SK-N-SH (cell line): ENCODE results near the gene PSAP. TPM values are rescaled to one million over a fixed set of nuclear protein-coding genes. Genes with fewer than 3 reads are reported as not detected.

Source experiments
- CTCF ChIA-PET: fragments of 300-600, 350-600 bp; formaldehyde crosslinking; extraction: SDS; loops from one replicate; lab custom pipeline; 2021; lab: Yijun Ruan, JAX
- POLR2A ChIA-PET: fragments of 350-600 bp; sonication (Branson Sonifier 250); formaldehyde crosslinking; extraction: SDS; loops from one replicate; lab custom pipeline; 2020; ENCODE audit warnings: antibody characterized with exemption, inconsistent platforms; lab: Yijun Ruan, JAX
- DNase-seq: peaks from one replicate; pipeline ENCODE4 v3.0.0; 2012
- H2AFZ ChIP-seq: fragments of 200-600 bp; sonication (generic); 2 replicates; pipeline ENCODE4 v1.8.1; 2016; ENCODE audit warnings: antibody characterized with exemption, mild to moderate bottlenecking, low read depth
- H3F3A ChIP-seq: fragments of 200-600 bp; sonication (generic); replicated peaks from 2 replicates; pipeline ENCODE3; 2016; ENCODE audit warnings: antibody characterized with exemption, mild to moderate bottlenecking; ENCODE audit not compliant: insufficient read depth
- H3K27ac ChIP-seq, 2 experiments: fragments of 200-500 bp in 1 of 2; fragments of 200-600 bp in 1 of 2; sonication (Bioruptor generic) in 1 of 2; sonication (generic), shearing (Covaris generic) in 1 of 2; 2 replicates each; pipeline versions ENCODE4 v1.5.1 to v1.6.1; 2014 to 2016; ENCODE audit warnings: low read depth in 2 of 2, inconsistent platforms in 1 of 2, low read length in 1 of 2, mild to moderate bottlenecking in 1 of 2, mixed read lengths in 1 of 2
- H3K27me3 ChIP-seq: fragments of 200-600 bp; sonication (generic), shearing (Covaris generic); 2 replicates; pipeline ENCODE4 v1.6.1; 2016; ENCODE audit warnings: mixed run types; ENCODE audit not compliant: insufficient read depth
- H3K36me3 ChIP-seq, 2 experiments: fragments of 200-500 bp in 1 of 2; fragments of 200-600 bp in 1 of 2; sonication (Bioruptor generic) in 1 of 2; sonication (generic) in 1 of 2; replicated peaks in 1 of 2; 2 replicates each; pipeline versions ENCODE3 to v1.5.1; 2014 to 2016; ENCODE audit warnings: low read length in 1 of 2, mild to moderate bottlenecking in 1 of 2; ENCODE audit not compliant: insufficient read depth in 2 of 2, control insufficient read depth in 1 of 2
- H3K4me1 ChIP-seq, 2 experiments: fragments of 200-500 bp in 1 of 2; fragments of 200-600 bp in 1 of 2; sonication (Bioruptor generic) in 1 of 2; sonication (generic), shearing (Covaris generic) in 1 of 2; 2 replicates each; pipeline versions ENCODE4 v1.5.1 to v1.6.1; 2014 to 2016; ENCODE audit warnings: low read depth in 1 of 2, low read length in 1 of 2, mixed run types in 1 of 2; ENCODE audit not compliant: insufficient read depth in 2 of 2, control insufficient read depth in 1 of 2
- H3K4me2 ChIP-seq: fragments of 200-600 bp; sonication (generic), shearing (Covaris generic); 2 replicates; pipeline ENCODE4 v1.6.1; 2017; ENCODE audit warnings: mixed run types
- H3K4me3 ChIP-seq, 2 experiments: fragments of 200-500 bp in 1 of 2; fragments of 200-600 bp in 1 of 2; sonication (Bioruptor generic) in 1 of 2; sonication (generic), shearing (Covaris generic) in 1 of 2; 2 replicates each; pipeline versions ENCODE4 v1.5.1 to v1.8.1; 2014 to 2016; ENCODE audit warnings: low read depth in 2 of 2, inconsistent platforms in 1 of 2, low read length in 1 of 2, mild to moderate bottlenecking in 1 of 2, mixed read lengths in 1 of 2, moderate library complexity in 1 of 2
- H3K79me2 ChIP-seq: fragments of 200-600 bp; sonication (generic); 2 replicates; pipeline ENCODE4 v1.8.1; 2017; ENCODE audit warnings: mild to moderate bottlenecking; ENCODE audit not compliant: insufficient read depth
- H3K9ac ChIP-seq: fragments of 200-600 bp; sonication (generic); 2 replicates; pipeline ENCODE4 v1.6.1; 2017; ENCODE audit warnings: mixed run types
- H3K9me2 ChIP-seq: fragments of 200-600 bp; sonication (generic); 2 replicates; pipeline ENCODE4 v1.6.1; 2017; ENCODE audit warnings: mixed run types
- H3K9me3 ChIP-seq: fragments of 200-600 bp; sonication (generic); 2 replicates; pipeline ENCODE4 v1.6.1; 2017; ENCODE audit warnings: mixed run types, mild to moderate bottlenecking, moderate library complexity
- H4K20me1 ChIP-seq: fragments of 200-600 bp; sonication (generic); 2 replicates; pipeline ENCODE4 v1.6.1; 2017; ENCODE audit warnings: mild to moderate bottlenecking, mixed run types; ENCODE audit not compliant: insufficient read depth
- CHD2 ChIP-seq: fragments of 150-350 bp; IDR thresholded peaks from 2 replicates; pipeline ENCODE4 v1.6.1; 2018; ENCODE audit warnings: low read length; ENCODE audit not compliant: partially characterized antibody
- ELF1 ChIP-seq: IDR thresholded peaks from 2 replicates; pipeline ENCODE4 v1.4.0; 2012
- EP300 ChIP-seq, 2 experiments: IDR thresholded peaks; 2 replicates each; pipeline versions ENCODE4 v1.4.0 to v1.6.1; 2012; ENCODE audit warnings: borderline replicate concordance in 1 of 2, low read depth in 1 of 2, low read length in 1 of 2
- EZH2phosphoT487 ChIP-seq: fragments of 200-600 bp; sonication (generic); IDR thresholded peaks from 2 replicates; pipeline ENCODE4 v1.6.1; 2017; ENCODE audit warnings: low read depth, mixed run types, mild to moderate bottlenecking, antibody characterized with exemption, moderate library complexity, borderline replicate concordance
- FOXM1 ChIP-seq: IDR thresholded peaks from 2 replicates; pipeline ENCODE4 v1.4.0; 2012; ENCODE audit warnings: low read depth, mild to moderate bottlenecking
- GATA2 ChIP-seq: sonication (generic); formaldehyde crosslinking; IDR thresholded peaks from 2 replicates; pipeline ENCODE4 v1.5.0; 2020; ENCODE audit warnings: mild to moderate bottlenecking, missing genetic modification reagents
- MAX ChIP-seq: IDR thresholded peaks from 2 replicates; pipeline ENCODE4 v1.4.0; 2012; ENCODE audit warnings: low read depth
- MEF2A ChIP-seq: IDR thresholded peaks from 2 replicates; pipeline ENCODE4 v1.4.0; 2012; ENCODE audit warnings: low read depth, borderline replicate concordance
- MXI1 ChIP-seq: IDR thresholded peaks from 2 replicates; pipeline ENCODE4 v1.6.1; 2012; ENCODE audit warnings: mild to moderate bottlenecking, low read depth, low read length, improper control_type of control experiment
- NRF1 ChIP-seq: IDR thresholded peaks from 2 replicates; pipeline ENCODE4 v1.6.1; 2012; ENCODE audit warnings: low read depth, mild to moderate bottlenecking, low read length
- RCOR1 ChIP-seq: fragments of 150-350 bp; IDR thresholded peaks from 2 replicates; pipeline ENCODE4 v1.6.1; 2017; ENCODE audit warnings: antibody characterized with exemption, low read length
- RXRA ChIP-seq: IDR thresholded peaks from 2 replicates; pipeline ENCODE4 v1.4.0; 2012; ENCODE audit warnings: low read depth, mild to moderate bottlenecking, borderline replicate concordance
- SMC3 ChIP-seq: IDR thresholded peaks from 2 replicates; pipeline ENCODE4 v1.6.1; 2012; ENCODE audit warnings: low read depth, low read length, improper control_type of control experiment
- TAF1 ChIP-seq: IDR thresholded peaks from 2 replicates; pipeline ENCODE4 v1.6.1; 2012; ENCODE audit warnings: low read depth, mild to moderate bottlenecking, low read length, moderate library complexity, borderline replicate concordance
- TCF12 ChIP-seq: IDR thresholded peaks from 2 replicates; pipeline ENCODE4 v1.4.0; 2012
- WGBS: methylation state at CpG from one replicate; pipeline ENCODE4 v1.1.6; 2017; ENCODE audit warnings: low lambda C conversion rate; 5-methylcytosine and 5-hydroxymethylcytosine counted together
- polyA plus RNA-seq, 3 experiments: library from polyadenylated mRNA; depleted of rRNA; stranded (reverse); fragments of >200 nt; gene quantifications; 2 replicates each; pipeline ENCODE4 v1.2.3, GENCODE V29; 2012
- TF ChIP-seq, protein P1 (sequence below): fragments of 200-600 bp; sonication (generic); IDR thresholded peaks from 2 replicates; pipeline ENCODE4 v1.6.1; 2017; ENCODE audit warnings: antibody characterized with exemption, mild to moderate bottlenecking, moderate library complexity
- TF ChIP-seq, protein P2 (sequence below): fragments of 150-350 bp; IDR thresholded peaks from 2 replicates; pipeline ENCODE4 v1.6.1; 2016; ENCODE audit warnings: mild to moderate bottlenecking, low read depth, low read length
- TF ChIP-seq, protein P3 (sequence below): IDR thresholded peaks from 2 replicates; pipeline ENCODE4; 2012

The PSAP gene
- polyA plus RNA-seq, 1 of the 3 experiments (the other 2 are of a cell fraction) = 1,647 TPM

- no peaks in the 10 kb centered on the region for H3F3A ChIP-seq
- H3K36me3 ChIP-seq = no peaks in the 10 kb centered on the region
- POLR2A ChIA-PET = no interaction called here
- H3K9ac ChIP-seq = peak overlapping the region; percentile 56
- no peaks in the 10 kb centered on the region for H3K9me3 ChIP-seq
- peak; percentile 85 for DNase-seq
- H3K4me3 ChIP-seq = peak overlapping the region; percentile 51 to 74
- H2AFZ ChIP-seq = peak overlapping the region; percentile 69
- 5% methylated on average over 43 of the region's 48 CpGs for WGBS
- CTCF ChIA-PET = interaction anchor here (0.7 to 12.5 kb wide), 5 partner anchors 8 to 183 kb away, joined by 3 to 250 read pairs (median 6); no protein-coding TSS in a partner anchor
- no peaks in the 10 kb centered on the region for H3K27me3 ChIP-seq
- H3K4me1 ChIP-seq = peaks cover 0 to 7% of the 10 kb centered on the region in 2 experiments; a peak in 1 of 4 replicates
- 0 out of 2 replicates have a peak, but pooled peaks have one; percentile 14 for TF ChIP-seq MXI1
- no peak for TF ChIP-seq EZH2phosphoT487
- TF ChIP-seq CHD2 = no peak
- TF ChIP-seq RXRA = no peak
- TF ChIP-seq EP300 (IDR thresholded peaks at IDR 0.05; ENCODE audit: borderline replicate concordance in 1 of 2, low read depth in 1 of 2, low read length in 1 of 2) = no peak
- TF ChIP-seq SMC3 = no peak
- TF ChIP-seq MEF2A = no peak
- no peak for TF ChIP-seq ELF1
- TF ChIP-seq, protein P1, sequence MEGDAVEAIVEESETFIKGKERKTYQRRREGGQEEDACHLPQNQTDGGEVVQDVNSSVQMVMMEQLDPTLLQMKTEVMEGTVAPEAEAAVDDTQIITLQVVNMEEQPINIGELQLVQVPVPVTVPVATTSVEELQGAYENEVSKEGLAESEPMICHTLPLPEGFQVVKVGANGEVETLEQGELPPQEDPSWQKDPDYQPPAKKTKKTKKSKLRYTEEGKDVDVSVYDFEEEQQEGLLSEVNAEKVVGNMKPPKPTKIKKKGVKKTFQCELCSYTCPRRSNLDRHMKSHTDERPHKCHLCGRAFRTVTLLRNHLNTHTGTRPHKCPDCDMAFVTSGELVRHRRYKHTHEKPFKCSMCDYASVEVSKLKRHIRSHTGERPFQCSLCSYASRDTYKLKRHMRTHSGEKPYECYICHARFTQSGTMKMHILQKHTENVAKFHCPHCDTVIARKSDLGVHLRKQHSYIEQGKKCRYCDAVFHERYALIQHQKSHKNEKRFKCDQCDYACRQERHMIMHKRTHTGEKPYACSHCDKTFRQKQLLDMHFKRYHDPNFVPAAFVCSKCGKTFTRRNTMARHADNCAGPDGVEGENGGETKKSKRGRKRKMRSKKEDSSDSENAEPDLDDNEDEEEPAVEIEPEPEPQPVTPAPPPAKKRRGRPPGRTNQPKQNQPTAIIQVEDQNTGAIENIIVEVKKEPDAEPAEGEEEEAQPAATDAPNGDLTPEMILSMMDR = peak; percentile 21; the same call in 1 of the 2 replicates
- peak; percentile 58 for TF ChIP-seq NRF1
- no peak for TF ChIP-seq GATA2
- TF ChIP-seq FOXM1 = no peak
- TF ChIP-seq, protein P2, sequence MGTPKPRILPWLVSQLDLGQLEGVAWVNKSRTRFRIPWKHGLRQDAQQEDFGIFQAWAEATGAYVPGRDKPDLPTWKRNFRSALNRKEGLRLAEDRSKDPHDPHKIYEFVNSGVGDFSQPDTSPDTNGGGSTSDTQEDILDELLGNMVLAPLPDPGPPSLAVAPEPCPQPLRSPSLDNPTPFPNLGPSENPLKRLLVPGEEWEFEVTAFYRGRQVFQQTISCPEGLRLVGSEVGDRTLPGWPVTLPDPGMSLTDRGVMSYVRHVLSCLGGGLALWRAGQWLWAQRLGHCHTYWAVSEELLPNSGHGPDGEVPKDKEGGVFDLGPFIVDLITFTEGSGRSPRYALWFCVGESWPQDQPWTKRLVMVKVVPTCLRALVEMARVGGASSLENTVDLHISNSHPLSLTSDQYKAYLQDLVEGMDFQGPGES = no peak
- TF ChIP-seq, protein P3, sequence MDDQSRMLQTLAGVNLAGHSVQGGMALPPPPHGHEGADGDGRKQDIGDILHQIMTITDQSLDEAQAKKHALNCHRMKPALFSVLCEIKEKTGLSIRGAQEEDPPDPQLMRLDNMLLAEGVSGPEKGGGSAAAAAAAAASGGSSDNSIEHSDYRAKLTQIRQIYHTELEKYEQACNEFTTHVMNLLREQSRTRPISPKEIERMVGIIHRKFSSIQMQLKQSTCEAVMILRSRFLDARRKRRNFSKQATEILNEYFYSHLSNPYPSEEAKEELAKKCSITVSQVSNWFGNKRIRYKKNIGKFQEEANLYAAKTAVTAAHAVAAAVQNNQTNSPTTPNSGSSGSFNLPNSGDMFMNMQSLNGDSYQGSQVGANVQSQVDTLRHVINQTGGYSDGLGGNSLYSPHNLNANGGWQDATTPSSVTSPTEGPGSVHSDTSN = no peak
- TF ChIP-seq TCF12 = peak; percentile 30; the same call in 1 of the 2 replicates
- 0 out of 2 replicates have a peak, but pooled peaks have one; percentile 21 for TF ChIP-seq TAF1
- no peak for TF ChIP-seq RCOR1
- peak; percentile 94 for TF ChIP-seq MAX
- H3K79me2 ChIP-seq = no peaks in the 10 kb centered on the region
- H3K4me2 ChIP-seq = peak overlapping the region; percentile 79
- no peaks in the 10 kb centered on the region for H3K9me2 ChIP-seq
- H3K27ac ChIP-seq = peak overlapping the region in 1 of 2 experiments; percentile 39; a peak in 2 of 4 replicates
- no peaks in the 10 kb centered on the region for H4K20me1 ChIP-seq
Observed at GRCh38 chr10:71888623-71889387, 37.8 kb upstream of the PSAP start.
